ENCODE results near the gene SEPTIN5. TPM values are rescaled to one million over a fixed set of nuclear protein-coding genes. Genes with fewer than 3 reads are reported as not detected.

SEPTIN5 gene
- total and polyA plus RNA-seq, 2 donors from 2014 or later: 10.4 to 13.0 TPM

DNA sequence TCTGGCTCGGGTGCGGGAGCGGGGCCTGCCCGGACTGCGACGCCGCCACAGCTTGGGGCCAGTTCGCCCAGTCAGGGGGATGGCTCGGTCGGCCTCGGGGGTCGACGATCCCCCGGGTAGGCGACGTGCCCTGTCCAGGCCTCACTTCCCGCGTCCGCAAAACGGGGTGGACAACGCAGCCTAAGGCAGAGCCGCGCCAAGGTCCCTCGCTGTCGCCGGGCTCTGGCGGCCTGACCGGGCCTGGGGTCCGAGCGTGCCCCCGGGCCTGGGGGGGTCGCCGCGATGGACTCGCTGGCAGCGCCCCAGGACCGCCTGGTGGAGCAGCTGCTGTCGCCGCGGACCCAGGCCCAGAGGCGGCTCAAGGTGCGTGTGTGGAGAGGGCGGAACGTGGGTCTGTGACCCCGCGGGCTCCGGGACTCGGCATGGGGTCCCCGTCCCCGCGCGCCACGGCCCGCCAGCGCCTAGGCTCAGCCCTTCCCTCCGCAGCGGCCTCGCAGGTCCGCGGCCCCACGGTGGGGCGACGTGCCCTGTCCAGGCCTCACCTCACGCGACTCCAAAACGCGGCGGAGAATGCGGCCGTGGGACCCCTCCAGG is 4.2 kb downstream of the SEPTIN5 start:
- TF ChIP-seq, protein P1, sequence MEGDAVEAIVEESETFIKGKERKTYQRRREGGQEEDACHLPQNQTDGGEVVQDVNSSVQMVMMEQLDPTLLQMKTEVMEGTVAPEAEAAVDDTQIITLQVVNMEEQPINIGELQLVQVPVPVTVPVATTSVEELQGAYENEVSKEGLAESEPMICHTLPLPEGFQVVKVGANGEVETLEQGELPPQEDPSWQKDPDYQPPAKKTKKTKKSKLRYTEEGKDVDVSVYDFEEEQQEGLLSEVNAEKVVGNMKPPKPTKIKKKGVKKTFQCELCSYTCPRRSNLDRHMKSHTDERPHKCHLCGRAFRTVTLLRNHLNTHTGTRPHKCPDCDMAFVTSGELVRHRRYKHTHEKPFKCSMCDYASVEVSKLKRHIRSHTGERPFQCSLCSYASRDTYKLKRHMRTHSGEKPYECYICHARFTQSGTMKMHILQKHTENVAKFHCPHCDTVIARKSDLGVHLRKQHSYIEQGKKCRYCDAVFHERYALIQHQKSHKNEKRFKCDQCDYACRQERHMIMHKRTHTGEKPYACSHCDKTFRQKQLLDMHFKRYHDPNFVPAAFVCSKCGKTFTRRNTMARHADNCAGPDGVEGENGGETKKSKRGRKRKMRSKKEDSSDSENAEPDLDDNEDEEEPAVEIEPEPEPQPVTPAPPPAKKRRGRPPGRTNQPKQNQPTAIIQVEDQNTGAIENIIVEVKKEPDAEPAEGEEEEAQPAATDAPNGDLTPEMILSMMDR (IDR thresholded peaks at IDR 0.05; ENCODE audit: borderline replicate concordance, extremely low read depth, insufficient read depth): no peak
- H3K4me3 ChIP-seq (ENCODE audit: low read length in 3 of 3): peak overlapping the region in 1 of 3 donors; percentile 51
- peaks cover 0 to 14% (median 0%) of the 10 kb centered on the region in 3 donors for H3K4me1 ChIP-seq (ENCODE audit: control insufficient read depth in 2 of 3, insufficient read depth in 2 of 3, low read depth in 1 of 3, low read length in 3 of 3)
- H3K36me3 ChIP-seq (ENCODE audit: control insufficient read depth in 2 of 3, insufficient read depth in 3 of 3, low read length in 3 of 3): no peaks in the 10 kb centered on the region
- H3K27me3 ChIP-seq (ENCODE audit: control insufficient read depth, insufficient read depth, low read length): peaks cover 4% of the 10 kb centered on the region
- DNase-seq (peak in 1 of 5 donors; percentile 73), FAIRE-seq (no peak)
- no peak overlapping the region for H3K27ac ChIP-seq (ENCODE audit: low read depth in 2 of 2, low read length in 2 of 2)
- no peaks in the 10 kb centered on the region for H3K9me3 ChIP-seq (ENCODE audit: control insufficient read depth in 2 of 3, insufficient read depth in 1 of 3, low read length in 3 of 3)
- H3K9ac ChIP-seq (ENCODE audit: low read length in 3 of 3): no peak overlapping the region
- intact Hi-C loops (cut with DNase I): no loop called here

DNA sequence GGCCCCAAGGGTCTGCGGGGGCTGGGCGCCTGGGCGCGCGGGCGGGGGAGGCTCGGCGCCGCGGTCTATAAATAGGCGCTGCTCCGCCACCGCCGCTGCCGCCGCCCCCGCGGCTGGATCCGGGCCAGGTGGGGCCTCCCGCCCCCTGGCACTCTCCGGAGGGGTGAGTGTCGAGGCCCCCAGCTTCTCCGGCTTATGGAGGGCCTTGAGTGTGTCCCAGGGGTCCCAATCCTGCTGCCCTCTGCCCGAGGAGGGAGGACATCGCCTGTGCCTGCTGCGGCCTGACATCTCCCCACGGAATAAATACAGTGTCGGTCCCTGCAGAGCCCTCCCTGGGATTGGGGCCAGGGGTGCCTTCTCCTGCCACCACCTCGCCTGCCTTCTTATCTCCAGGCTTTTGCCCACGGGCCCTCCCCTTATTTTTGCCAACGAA is 4.8 kb downstream of the SEPTIN5 start:
- DNase-seq (peak in 2 of 5 donors; percentile 43 to 66), FAIRE-seq (no peak)
- Histone ChIP-seq H3K27me3 (ENCODE audit: control insufficient read depth, insufficient read depth, low read length) (peaks cover 4% of the 10 kb centered on the region), H3K4me1 (ENCODE audit: control insufficient read depth in 2 of 3, insufficient read depth in 2 of 3, low read depth in 1 of 3, low read length in 3 of 3) (peaks cover 0 to 18% (median 0%) of the 10 kb centered on the region in 3 donors), H3K9ac (ENCODE audit: low read length in 3 of 3) (no peak overlapping the region), H3K36me3 (ENCODE audit: control insufficient read depth in 2 of 3, insufficient read depth in 3 of 3, low read length in 3 of 3) (no peaks in the 10 kb centered on the region), H3K9me3 (ENCODE audit: control insufficient read depth in 2 of 3, insufficient read depth in 1 of 3, low read length in 3 of 3) (no peaks in the 10 kb centered on the region), H3K4me3 (ENCODE audit: low read length in 3 of 3) (peak overlapping the region in 1 of 3 donors; percentile 51), H3K27ac (ENCODE audit: low read depth in 2 of 2, low read length in 2 of 2) (no peak overlapping the region)
- TF ChIP-seq, protein P1 (IDR thresholded peaks at IDR 0.05; ENCODE audit: borderline replicate concordance, extremely low read depth, insufficient read depth): no peak
- intact Hi-C loops (cut with DNase I): no loop called here

DNA sequence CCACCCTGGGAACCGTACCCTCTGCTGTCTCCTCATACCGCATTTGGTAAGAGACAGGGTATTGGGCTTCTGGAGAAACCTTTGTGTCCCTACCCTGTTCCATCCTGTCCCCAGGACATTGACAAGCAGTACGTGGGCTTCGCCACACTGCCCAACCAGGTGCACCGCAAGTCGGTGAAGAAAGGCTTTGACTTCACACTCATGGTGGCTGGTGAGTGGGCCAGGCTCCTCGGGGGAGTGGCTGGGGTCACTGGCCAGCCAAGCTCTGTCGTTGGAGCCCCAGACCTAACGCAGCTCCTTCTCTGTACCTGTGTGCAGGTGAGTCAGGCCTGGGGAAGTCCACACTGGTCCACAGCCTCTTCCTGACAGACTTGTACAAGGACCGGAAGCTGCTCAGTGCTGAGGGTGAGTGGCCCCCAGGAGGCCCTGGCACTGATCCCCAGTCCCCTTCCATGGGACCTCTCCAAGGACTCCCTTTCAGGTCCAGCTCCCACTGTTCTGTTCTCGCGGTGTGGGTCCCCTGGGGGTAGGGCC is 5.3 kb downstream of the SEPTIN5 start:
- FAIRE-seq (no peak), DNase-seq (no peak)
- Histone ChIP-seq H3K9me3 (ENCODE audit: control insufficient read depth in 2 of 3, insufficient read depth in 1 of 3, low read length in 3 of 3) (no peaks in the 10 kb centered on the region), H3K36me3 (ENCODE audit: control insufficient read depth in 2 of 3, insufficient read depth in 3 of 3, low read length in 3 of 3) (no peaks in the 10 kb centered on the region), H3K27ac (ENCODE audit: low read depth in 2 of 2, low read length in 2 of 2) (no peak overlapping the region), H3K27me3 (ENCODE audit: control insufficient read depth, insufficient read depth, low read length) (peaks cover 5% of the 10 kb centered on the region), H3K9ac (ENCODE audit: low read length in 3 of 3) (no peak overlapping the region), H3K4me3 (ENCODE audit: low read length in 3 of 3) (no peak overlapping the region), H3K4me1 (ENCODE audit: control insufficient read depth in 2 of 3, insufficient read depth in 2 of 3, low read depth in 1 of 3, low read length in 3 of 3) (peaks cover 0 to 18% (median 0%) of the 10 kb centered on the region in 3 donors)
- intact Hi-C loops (cut with DNase I): no loop called here
- TF ChIP-seq, protein P1 (IDR thresholded peaks at IDR 0.05; ENCODE audit: borderline replicate concordance, extremely low read depth, insufficient read depth): no peak
